ENCODE data around the gene KCTD11. TPM values are rescaled to one million over a fixed set of nuclear protein-coding genes. Genes with fewer than 3 reads are reported as not detected.

Gene KCTD11
- total and polyA plus RNA-seq, 10 of the 15 experiments (the other 5 are each of a cell fraction or from before 2014, with no cell fraction given): 0.05 to 7.3 (median 2.9) TPM

DNA sequence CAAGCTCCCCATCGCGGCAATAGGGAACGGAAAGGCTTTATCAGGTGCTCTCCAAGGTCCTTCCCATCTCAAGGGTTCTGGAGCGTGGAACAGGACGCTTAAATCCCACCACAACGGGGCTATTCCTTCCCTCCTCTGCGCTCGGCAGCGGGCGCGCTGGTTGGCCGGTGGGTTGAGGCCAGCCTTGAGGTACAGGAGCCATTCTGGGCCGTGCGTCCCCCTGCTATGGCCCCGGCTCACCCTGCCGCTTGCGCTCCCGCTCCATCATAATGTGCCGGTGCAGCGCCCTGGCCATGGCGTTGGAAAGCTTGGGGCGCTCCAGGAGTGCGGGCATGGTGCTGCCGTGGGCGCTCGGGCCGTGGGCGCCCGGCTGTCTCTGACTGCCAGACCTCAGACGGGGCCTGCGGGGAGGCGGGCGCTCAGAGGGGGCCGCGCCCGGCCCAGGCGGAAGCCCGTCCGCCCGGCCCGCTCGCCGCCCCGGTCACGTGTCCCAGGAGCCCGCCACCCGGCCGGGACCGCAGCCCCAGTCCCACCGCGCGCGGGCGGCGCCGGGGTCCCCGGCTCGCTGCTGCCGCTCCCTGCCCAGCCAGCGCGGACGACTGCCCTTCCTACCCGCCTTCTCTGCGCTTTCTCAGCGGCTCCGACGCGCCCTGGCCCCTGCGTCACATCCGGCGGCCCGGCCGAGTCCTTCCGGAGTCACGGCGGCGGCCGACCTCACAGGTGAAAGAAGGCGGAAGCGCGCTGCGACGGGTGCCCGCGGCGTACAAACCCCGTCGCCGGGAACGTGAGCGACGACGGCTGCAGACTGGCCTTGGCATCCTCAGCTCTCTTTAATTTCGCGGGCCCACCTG, 37.0 kb upstream of the KCTD11 start, which contains the start of gene GPS2:
TSS of gene GPS2 (minus strand) at position 642 of the 851 bp plus-strand sequence. CDS start at position 334, 308 bp downstream.
- BruUV-seq (replicated peaks): no TSS peak
- RAD21 ChIA-PET (ENCODE audit: unreplicated experiment): interaction anchor here (1.0 kb wide), 1 partner anchor 15 kb away, joined by 3 read pairs; no protein-coding TSS in a partner anchor
- H3K79me2 ChIP-seq (ENCODE audit: control insufficient read depth, insufficient read depth, low read length): peaks cover 34% of the 10 kb centered on the region
- intact Hi-C loops (cut with micrococcal nuclease; ENCODE audit: unreplicated experiment): no loop called here
- H3K27ac ChIP-seq (ENCODE audit: control insufficient read depth, insufficient read depth): peak within 1 kb of the TSS; percentile 86
- H3K36me3 ChIP-seq (ENCODE audit: control insufficient read depth in 2 of 2, insufficient read depth in 2 of 2, low read length in 1 of 2): peaks cover 26 to 32% of the 10 kb centered on the region in 2 experiments
- in situ Hi-C loops (cut with MboI): no loop called here
- H4K20me1 ChIP-seq (ENCODE audit: control insufficient read depth, insufficient read depth): peaks cover 13% of the 10 kb centered on the region
- DNase-seq (ENCODE audit: low read depth, low spot score) (no peak), ATAC-seq (peak; percentile 81), FAIRE-seq (peak; percentile 65)
- no peaks in the 10 kb centered on the region for H3K27me3 ChIP-seq (replicated peaks in 1 of 2; ENCODE audit: control insufficient read depth in 2 of 2, insufficient read depth in 2 of 2, low read length in 1 of 2)
- peaks cover 19% of the 10 kb centered on the region; the same call in 1 of the 2 replicates for H3K4me1 ChIP-seq (ENCODE audit: control insufficient read depth, insufficient read depth, low read length)
- H3K9ac ChIP-seq (ENCODE audit: control insufficient read depth, insufficient read depth, low read length): peak within 1 kb of the TSS; percentile 83
- CTCF ChIA-PET: interaction anchor here (1.1 to 1.6 kb wide), 4 partner anchors 10 to 246 kb away, joined by 3 to 6 read pairs (median 4); no protein-coding TSS in a partner anchor
- WGBS (ENCODE audit: insufficient coverage, insufficient replicate concordance, low lambda C conversion rate, missing lambda C conversion rate): 2% methylated on average over 75 of the region's 95 CpGs
- H3K4me3 ChIP-seq: peak within 1 kb of the TSS; percentile 84
- H3K9me3 ChIP-seq (replicated peaks; ENCODE audit: control insufficient read depth, insufficient read depth, low read length): no peaks in the 10 kb centered on the region
- H2AFZ ChIP-seq (ENCODE audit: control insufficient read depth, low read depth, low read length): peak within 1 kb of the TSS; percentile 76
- peak within 1 kb of the TSS; percentile 95 for H3K4me2 ChIP-seq (ENCODE audit: control insufficient read depth, insufficient read depth)
- SMC1A ChIA-PET (ENCODE audit: uncharacterized antibody, unreplicated experiment): interaction anchor here (0.8 to 1.4 kb wide), 4 partner anchors 15 to 183 kb away, joined by 3 to 5 read pairs (median 4); partner anchors contain the start of genes ACAP1 and NEURL4
- POLR2A ChIA-PET: interaction anchor here (0.6 to 1.6 kb wide), 6 partner anchors 14 to 962 kb away, joined by 3 to 11 read pairs (median 5); partner anchors contain the start of genes ACAP1 and NEURL4
- TF ChIP-seq NR2C1 (IDR thresholded peaks at IDR 0.05): peak; percentile 99
- TF ChIP-seq SMARCA5 (IDR thresholded peaks at IDR 0.05): peak; percentile 81; the same call in 1 of the 2 replicates
- TF ChIP-seq RB1 (IDR thresholded peaks at IDR 0.05; ENCODE audit: borderline replicate concordance): peak; percentile 83; the same call in 1 of the 2 replicates
- peak; percentile 95 for TF ChIP-seq CREB1 (IDR thresholded peaks at IDR 0.05; ENCODE audit: low read depth)
- TF ChIP-seq POLR2A (IDR thresholded peaks at IDR 0.05; ENCODE audit: low read depth, low read length): peak; percentile 94
- peak; percentile 4; the same call in 1 of the 2 replicates for TF ChIP-seq PAX5 (IDR thresholded peaks at IDR 0.05; ENCODE audit: borderline replicate concordance, low read depth, low read length)
- TF ChIP-seq POLR2AphosphoS5 (IDR thresholded peaks at IDR 0.05; ENCODE audit: low read length): peak; percentile 71; the same call in 1 of the 2 replicates
- 0 out of 2 replicates have a peak, but pooled peaks have one; percentile 55 for TF ChIP-seq TAF1 (IDR thresholded peaks at IDR 0.05; ENCODE audit: borderline replicate concordance, low read depth, low read length)
- TF ChIP-seq EGR1 (IDR thresholded peaks at IDR 0.05; ENCODE audit: borderline replicate concordance in 1 of 2, low read depth in 2 of 2, low read length in 2 of 2): no peak
- TF ChIP-seq, protein P1, sequence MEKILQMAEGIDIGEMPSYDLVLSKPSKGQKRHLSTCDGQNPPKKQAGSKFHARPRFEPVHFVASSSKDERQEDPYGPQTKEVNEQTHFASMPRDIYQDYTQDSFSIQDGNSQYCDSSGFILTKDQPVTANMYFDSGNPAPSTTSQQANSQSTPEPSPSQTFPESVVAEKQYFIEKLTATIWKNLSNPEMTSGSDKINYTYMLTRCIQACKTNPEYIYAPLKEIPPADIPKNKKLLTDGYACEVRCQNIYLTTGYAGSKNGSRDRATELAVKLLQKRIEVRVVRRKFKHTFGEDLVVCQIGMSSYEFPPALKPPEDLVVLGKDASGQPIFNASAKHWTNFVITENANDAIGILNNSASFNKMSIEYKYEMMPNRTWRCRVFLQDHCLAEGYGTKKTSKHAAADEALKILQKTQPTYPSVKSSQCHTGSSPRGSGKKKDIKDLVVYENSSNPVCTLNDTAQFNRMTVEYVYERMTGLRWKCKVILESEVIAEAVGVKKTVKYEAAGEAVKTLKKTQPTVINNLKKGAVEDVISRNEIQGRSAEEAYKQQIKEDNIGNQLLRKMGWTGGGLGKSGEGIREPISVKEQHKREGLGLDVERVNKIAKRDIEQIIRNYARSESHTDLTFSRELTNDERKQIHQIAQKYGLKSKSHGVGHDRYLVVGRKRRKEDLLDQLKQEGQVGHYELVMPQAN (conservative IDR thresholded peaks at IDR 0.05): peak; percentile 81
- TF ChIP-seq DPF2 (IDR thresholded peaks at IDR 0.05): peak; percentile 66
- TF ChIP-seq GABPA (IDR thresholded peaks at IDR 0.05; ENCODE audit: low read depth): peak; percentile 97
- no peak for TF ChIP-seq TCF7 (IDR thresholded peaks at IDR 0.05; ENCODE audit: borderline replicate concordance)
- TF ChIP-seq TCF12 (IDR thresholded peaks at IDR 0.05; ENCODE audit: low read depth, low read length): peak; percentile 27; the same call in 1 of the 2 replicates
- 0 out of 2 replicates have a peak, but pooled peaks have one; percentile 48 for TF ChIP-seq TCF3 (IDR thresholded peaks at IDR 0.05; ENCODE audit: borderline replicate concordance, insufficient read depth, low read depth, low read length)
- peak; percentile 82 for TF ChIP-seq MXI1 (IDR thresholded peaks at IDR 0.05; ENCODE audit: low read depth, low read length)
- TF ChIP-seq ATF7 (IDR thresholded peaks at IDR 0.05; ENCODE audit: low read depth): 0 out of 2 replicates have a peak, but pooled peaks have one; percentile 28
- peak; percentile 98 for TF ChIP-seq CREM (IDR thresholded peaks at IDR 0.05; ENCODE audit: low read depth)
- no peak for TF ChIP-seq NRF1 (conservative IDR thresholded peaks at IDR 0.05; ENCODE audit: low read depth, low read length)
- no peak for TF ChIP-seq IRF4 (IDR thresholded peaks at IDR 0.05; ENCODE audit: low read depth, low read length)
- TF ChIP-seq SP1 (IDR thresholded peaks at IDR 0.05; ENCODE audit: low read depth, low read length): no peak

Data from GM12878 (cell line).